HG03457 (cell line): ENCODE data around the gene TNN.

Experiments
- ATAC-seq: cut with Tn5 transposase; IDR thresholded peaks from one replicate; pipeline ENCODE4 v1.9.1; 2021; ENCODE audit warnings: moderate number of reproducible peaks; ENCODE audit not compliant: unreplicated experiment

The TNN gene

GRCh38 chr1:175145899-175146528, 78.4 kb downstream of the TNN start:
- no peak for ATAC-seq

- ATAC-seq, result no peak
Observed at GRCh38 chr1:175146529-175147213, 79.0 kb downstream of the TNN start.

- no peak for ATAC-seq
Observed at GRCh38 chr1:175147569-175147968, 79.9 kb downstream of the TNN start.

GRCh38 chr1:175148068-175148467, 80.4 kb downstream of the TNN start:
- ATAC-seq, result no peak

GRCh38 chr1:175150596-175151319, 83.1 kb downstream of the TNN start:
- no peak for ATAC-seq

- ATAC-seq, result no peak
Observed at GRCh38 chr1:175152006-175152652, 84.5 kb downstream of the TNN start.

- no peak for ATAC-seq
Observed at GRCh38 chr1:175154629-175155472, 87.2 kb downstream of the TNN start.

GRCh38 chr1:175155473-175155856, 87.8 kb downstream of the TNN start:
- ATAC-seq, result no peak

- no peak for ATAC-seq
Observed at GRCh38 chr1:175155936-175156335, 88.3 kb downstream of the TNN start.

GRCh38 chr1:175157200-175157599, 89.6 kb downstream of the TNN start:
- no peak for ATAC-seq

GRCh38 chr1:175158170-175158591, 90.5 kb downstream of the TNN start:
- ATAC-seq, result no peak

GRCh38 chr1:175162955-175163354, 95.3 kb downstream of the TNN start:
- ATAC-seq, result no peak

GRCh38 chr1:175163702-175164101, 96.1 kb downstream of the TNN start:
- no peak for ATAC-seq

- no peak for ATAC-seq
Observed at GRCh38 chr1:175164751-175165150, 97.1 kb downstream of the TNN start.

GRCh38 chr1:175166746-175167145, 99.1 kb downstream of the TNN start:
- ATAC-seq, result no peak

GRCh38 chr1:175167861-175168260, 100.2 kb downstream of the TNN start:
- no peak for ATAC-seq

- no peak for ATAC-seq
Observed at GRCh38 chr1:175168782-175169181, 101.1 kb downstream of the TNN start.

GRCh38 chr1:175169286-175170018, 101.8 kb downstream of the TNN start:
- no peak for ATAC-seq

- ATAC-seq, result no peak
Observed at GRCh38 chr1:175171036-175171913, 103.6 kb downstream of the TNN start.
